Fibroblast of lung (primary cell): ENCODE results near the gene SRRM2.

Source experiments
- CTCF ChIP-seq, 2 donors: IDR thresholded peaks in 1 of 2; conservative IDR thresholded peaks in 1 of 2; 1 replicate in 1 of 2; 2 replicates in 1 of 2; pipeline ENCODE4 v1.5.1; 2011 to 2012; ENCODE audit warnings: low read length in 2 of 2, control low read depth in 1 of 2, inconsistent platforms in 1 of 2, low read depth in 1 of 2, mild to moderate bottlenecking in 1 of 2
- EZH2 ChIP-seq: IDR thresholded peaks from 2 replicates; pipeline ENCODE4 v1.5.1; 2012; ENCODE audit warnings: low read length, control low read depth, mild to moderate bottlenecking; ENCODE audit errors: missing control alignments

GRCh38 chr16:2783581-2784357 lies 31.3 kb downstream of the SRRM2 start:
- TF ChIP-seq EZH2 (no peak), CTCF (conservative IDR thresholded peaks at IDR 0.05 in 1 of 2, IDR thresholded peaks at IDR 0.05 in 1 of 2; ENCODE audit: low read depth in 1 of 2, low read length in 2 of 2) (no peak)
